ENCODE results near the gene FAM221B. TPM values are rescaled to one million over a fixed set of nuclear protein-coding genes. Genes with fewer than 3 reads are reported as not detected.

FAM221B gene
- total RNA-seq, 1 donor from 2014 or later, result not detected

DNA sequence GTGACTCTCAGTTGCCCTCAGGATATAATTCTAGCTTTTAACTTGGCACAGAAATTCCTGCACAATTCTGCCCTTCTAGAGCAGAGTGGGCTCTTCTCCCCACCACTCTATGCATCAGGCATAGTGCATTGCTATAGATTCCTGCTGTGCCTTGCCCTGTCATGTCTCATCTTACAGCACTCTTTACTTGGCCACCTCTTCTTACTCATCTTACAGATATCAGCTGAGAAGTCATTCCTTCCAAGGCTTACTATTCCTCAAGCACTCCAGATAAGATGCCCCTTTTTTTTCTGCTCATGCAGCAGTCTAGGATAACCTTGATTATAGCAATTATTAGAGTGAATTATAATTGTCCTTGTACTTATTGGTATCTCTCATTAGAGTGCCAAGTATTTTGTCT lies 5.6 kb downstream of the FAM221B start:
- DNase-seq (ENCODE audit: low read depth), result no peak

DNA sequence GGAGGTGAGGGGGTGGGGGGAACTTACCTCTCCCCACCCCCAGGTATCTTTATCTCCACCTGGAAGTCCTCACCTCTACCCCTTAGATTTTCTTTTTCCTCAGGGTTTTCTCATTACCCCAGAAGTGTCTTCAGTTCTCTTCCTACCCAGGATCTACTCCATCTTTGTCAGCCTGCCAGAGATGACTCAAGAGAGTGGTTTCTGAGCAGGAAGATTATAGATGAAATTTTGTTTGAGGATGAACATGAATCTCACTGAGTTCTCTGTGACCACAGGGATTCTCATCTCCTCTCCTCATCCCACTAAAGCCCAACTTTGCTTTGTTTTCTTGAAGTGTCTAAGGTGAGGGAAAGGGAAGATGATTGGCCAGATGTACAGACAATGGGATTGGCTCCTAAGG lies 8.5 kb downstream of the FAM221B start:
- peak; percentile 70 for DNase-seq (ENCODE audit: low read depth)

- DNase-seq (ENCODE audit: low read depth), result no peak
Measured at GRCh38 chr9:35818341-35818740, 10.2 kb downstream of the FAM221B start.

DNA sequence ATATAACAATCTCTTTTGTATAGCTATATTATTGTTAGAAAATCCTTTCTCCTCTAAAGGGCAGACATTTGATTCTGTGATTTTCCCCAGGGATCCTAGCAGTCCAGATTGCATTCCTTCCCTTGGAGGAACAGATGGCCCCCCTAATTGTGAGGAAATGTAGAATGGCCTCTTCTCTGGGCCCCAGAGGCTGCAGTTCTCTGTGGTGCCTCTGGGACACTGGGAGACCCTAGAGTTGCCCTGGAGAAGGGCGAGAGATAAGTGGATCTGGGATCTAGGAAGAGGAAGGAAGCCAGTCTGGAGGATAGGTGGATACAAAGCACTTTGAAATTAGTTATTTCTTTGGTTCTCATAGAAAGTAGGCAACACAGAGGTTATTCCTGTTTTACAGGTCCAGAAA lies 11.8 kb downstream of the FAM221B start:
- no peak for DNase-seq (ENCODE audit: low read depth)

DNA sequence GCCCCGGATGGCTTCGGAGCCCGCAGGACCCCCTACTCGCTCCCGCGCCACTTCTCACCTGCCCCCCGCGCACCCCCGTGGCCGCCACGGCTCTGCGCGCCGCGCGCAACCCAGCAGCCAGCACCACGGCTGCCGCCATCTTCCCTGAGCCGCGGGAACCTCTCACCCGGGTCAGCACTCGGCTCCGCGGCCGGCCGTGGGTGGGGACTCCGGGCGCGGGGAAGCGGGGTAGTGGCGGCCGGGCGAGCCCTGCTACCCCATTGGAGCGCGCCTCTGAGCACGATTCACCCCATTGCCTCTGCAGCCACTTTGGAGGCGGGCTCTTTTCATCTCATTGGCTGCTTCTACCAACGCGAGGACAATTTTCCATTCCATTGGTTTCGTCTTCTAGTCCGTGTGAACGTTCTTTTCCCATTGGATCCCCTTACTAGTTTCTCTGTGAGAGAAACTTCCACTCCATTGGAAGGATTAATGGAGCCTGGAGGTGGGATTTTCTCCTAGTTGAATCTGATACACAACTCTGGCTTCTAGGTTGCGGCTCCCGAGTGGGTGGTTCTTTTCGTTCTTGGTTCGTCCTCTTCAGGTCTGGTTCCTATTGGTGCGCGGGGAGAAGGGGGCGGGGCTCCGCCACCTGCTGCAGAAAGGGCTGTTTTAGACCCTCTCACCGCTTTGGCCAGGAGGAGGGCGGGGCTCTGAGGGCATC lies 13.5 kb downstream of the FAM221B start, which contains the start of gene HINT2:
Gene HINT2 (minus strand): TSS at position 202 of the 703 bp plus-strand sequence. CDS start 63 bp downstream, at position 139.
- peak; percentile 100 for DNase-seq (ENCODE audit: low read depth)

DNA sequence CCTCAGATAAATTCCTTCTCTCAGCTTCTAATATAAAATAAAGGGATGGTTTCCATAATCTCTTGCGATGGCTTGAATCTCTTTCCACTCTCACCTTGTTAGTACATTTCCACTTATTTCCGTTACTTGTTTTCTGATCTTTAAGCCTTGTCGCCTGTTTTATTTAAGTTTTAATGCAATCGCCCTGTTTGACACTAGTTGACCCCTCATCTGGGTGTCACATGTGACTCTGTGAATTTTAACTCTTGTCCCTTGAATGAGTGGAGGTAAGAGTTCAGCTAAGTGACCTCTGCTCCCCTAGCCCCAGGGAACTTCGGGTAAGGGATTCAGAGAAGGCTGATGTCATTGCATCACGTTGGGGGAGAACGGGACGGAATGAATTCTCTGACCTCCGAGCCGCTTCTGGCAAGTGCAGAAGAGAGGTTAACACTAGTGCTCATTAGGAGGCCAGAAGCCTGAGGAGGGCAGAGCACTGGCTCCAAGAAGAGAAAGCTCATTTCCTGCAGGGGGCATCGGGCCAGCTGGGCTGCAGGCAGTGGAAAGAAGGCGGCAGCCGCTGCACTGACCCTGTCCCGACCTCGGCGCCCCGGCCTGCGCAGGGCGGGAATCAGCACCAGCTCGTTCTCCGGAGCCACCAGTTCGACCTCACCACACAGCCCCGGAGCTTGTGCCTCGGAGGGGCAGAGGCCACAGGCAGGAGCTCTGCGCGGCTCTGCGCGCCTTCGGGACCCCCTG lies 14.3 kb downstream of the FAM221B start:
- DNase-seq (ENCODE audit: low read depth), result peak; percentile 81

- DNase-seq (ENCODE audit: low read depth), result peak; percentile 33
Measured at GRCh38 chr9:35813434-35814105, 15.0 kb downstream of the FAM221B start.

DNA sequence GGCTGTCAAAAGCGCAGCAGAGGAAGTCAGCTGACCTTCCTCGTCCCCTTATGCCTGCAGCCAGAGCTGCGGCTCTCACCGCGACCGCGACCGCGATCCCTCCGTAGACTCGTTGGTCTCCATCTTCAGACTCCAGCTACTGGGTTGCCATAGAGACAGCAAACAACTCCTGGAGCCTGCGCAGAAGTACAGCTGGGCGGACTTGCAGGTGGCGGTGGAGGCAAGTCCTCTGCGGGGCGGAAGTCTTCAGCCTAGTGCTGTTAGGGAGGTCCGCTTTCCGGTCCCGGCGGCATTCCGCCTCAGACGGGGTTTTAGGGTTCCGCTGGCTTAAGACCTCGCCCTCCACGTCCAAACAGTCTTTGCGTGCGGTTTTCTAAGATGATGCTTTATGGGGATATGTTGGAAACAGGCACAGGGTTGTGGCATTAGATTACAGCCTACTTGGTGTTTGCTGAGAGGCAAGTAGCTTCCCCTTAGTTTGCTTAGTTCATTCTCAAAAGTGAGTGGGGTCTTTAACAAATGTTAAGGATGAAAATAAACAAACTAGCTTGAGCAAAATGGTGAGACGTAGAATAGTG lies 16.4 kb downstream of the FAM221B start, which contains the start of gene SPAG8:
Gene SPAG8 (minus strand): TSS at position 238 of the 578 bp plus-strand sequence. CDS start 115 bp downstream, at position 123.
- DNase-seq (ENCODE audit: low read depth), result peak; percentile 98

GRCh38 chr9:35811381-35812024 lies 17.0 kb downstream of the FAM221B start:
- DNase-seq (ENCODE audit: low read depth), result no peak

DNA sequence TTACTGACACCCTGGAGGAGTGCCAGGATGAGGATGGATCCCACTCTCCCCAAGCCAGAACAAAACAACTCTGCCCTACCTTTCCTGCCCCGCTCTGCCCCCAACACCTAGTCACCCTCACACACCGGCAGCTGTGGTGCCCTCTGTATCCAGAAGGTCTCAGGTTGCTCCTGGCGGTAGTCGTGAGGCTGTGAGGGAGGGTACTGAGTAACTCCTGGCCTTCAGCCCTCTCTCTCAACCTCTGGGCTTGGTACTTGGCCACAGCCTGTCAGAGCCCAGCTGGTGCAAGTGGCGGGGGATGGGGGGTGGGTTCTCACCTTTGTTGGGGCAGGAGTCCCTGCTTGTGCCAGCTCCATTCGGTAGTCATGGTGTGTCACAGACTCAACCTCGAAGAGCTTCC lies 18.4 kb downstream of the FAM221B start:
- no peak for DNase-seq (ENCODE audit: low read depth)

- DNase-seq (ENCODE audit: low read depth), result no peak
Measured at GRCh38 chr9:35808433-35808832, 20.1 kb downstream of the FAM221B start.

- no peak for DNase-seq (ENCODE audit: low read depth)
Measured at GRCh38 chr9:35806101-35806500, 22.4 kb downstream of the FAM221B start.

- no peak for DNase-seq (ENCODE audit: low read depth)
Measured at GRCh38 chr9:35801328-35802128, 27.0 kb downstream of the FAM221B start.

GRCh38 chr9:35800530-35800929 lies 28.0 kb downstream of the FAM221B start:
- DNase-seq (ENCODE audit: low read depth), result no peak

GRCh38 chr9:35798658-35799374 lies 29.7 kb downstream of the FAM221B start:
- DNase-seq (ENCODE audit: low read depth), result no peak

DNA sequence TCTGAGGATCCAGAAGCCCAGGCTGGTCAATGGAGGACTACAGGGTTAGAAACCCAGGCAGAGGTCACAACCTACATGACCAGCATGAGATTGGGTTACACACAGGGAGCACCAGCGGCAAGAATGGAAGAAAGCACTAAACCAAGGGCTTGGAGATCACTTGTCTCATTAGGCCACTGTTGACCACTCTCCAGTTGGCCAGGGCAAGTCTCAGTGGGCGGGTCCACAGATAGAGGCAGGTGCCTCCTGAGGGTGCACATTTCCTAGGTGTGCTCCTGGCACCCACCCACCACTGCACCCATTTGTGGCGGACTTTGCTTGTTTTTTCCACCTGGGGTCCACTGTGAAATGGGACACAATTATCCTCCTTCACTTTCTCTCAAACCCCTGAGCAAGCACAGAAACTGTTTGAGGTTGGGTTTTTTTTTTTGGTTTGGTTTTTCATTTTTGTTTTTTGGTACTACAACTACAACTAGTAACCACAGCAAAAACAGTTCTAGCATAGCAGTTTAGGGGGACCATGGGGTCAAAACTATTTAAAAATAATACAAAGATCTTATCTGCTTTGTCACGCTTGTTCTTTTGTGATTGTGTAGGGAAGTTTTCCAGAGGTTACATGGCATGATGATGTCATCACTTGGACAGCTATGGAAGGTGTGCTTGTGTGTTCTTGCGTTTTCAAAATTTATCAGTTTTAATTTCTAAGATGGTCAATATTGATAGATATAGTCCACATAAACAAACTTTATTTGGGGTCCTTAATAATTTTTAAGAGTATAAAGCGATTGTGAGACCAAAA lies 31.0 kb downstream of the FAM221B start:
- DNase-seq (ENCODE audit: low read depth), result peak; percentile 28

DNA sequence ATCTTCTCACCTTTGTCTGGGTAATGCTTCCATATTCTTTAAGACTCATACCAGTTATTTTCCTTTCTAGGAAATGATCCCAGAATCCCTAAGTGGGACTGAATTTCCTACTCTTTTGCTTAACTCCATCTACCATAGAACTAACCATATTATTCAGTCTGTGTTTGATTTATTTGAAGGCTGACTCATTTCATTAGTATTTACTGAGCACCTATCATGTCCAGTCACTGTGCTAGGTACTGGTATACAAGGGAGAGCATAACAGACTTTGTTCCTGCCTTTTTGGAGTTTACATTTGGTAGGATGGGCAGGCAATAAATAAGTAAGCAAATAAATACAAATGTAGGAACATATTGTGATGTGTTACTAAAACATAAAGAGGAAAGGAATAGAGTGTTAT lies 32.8 kb downstream of the FAM221B start:
- DNase-seq (ENCODE audit: low read depth), result no peak

GRCh38 chr9:35793461-35793860 lies 35.1 kb downstream of the FAM221B start:
- DNase-seq (ENCODE audit: low read depth), result no peak

DNA sequence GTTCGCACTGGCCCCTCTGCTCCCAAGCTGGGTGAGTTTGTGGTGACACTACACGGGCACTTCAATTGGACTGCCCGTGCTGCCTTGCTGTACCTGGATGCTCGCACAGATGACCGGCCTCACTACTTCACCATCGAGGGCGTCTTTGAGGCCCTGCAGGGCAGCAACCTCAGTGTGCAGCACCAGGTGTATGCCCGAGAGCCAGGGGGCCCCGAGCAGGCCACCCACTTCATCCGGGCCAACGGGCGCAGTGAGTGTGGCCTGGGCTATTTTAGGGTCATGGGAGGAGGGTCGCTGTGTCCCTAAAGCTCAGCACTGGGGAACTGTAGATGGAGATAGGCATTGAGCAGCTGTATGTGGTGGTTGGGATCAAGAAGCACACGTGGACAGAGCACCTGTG lies 35.7 kb downstream of the FAM221B start:
- DNase-seq (ENCODE audit: low read depth), result no peak
